ENCODE results near the gene REXO5. TPM values are rescaled to one million over a fixed set of nuclear protein-coding genes. Genes with fewer than 3 reads are reported as not detected.

REXO5 gene
- total RNA-seq, 1 donor from 2014 or later: 1.8 TPM

GRCh38 chr16:20822521-20823325 lies 16.4 kb downstream of the REXO5 start:
- Histone ChIP-seq H3K4me3 (ENCODE audit: insufficient read depth, low read depth, low read length) (no peak overlapping the region), H3K9me3 (ENCODE audit: insufficient read depth, low read depth, low read length) (no peaks in the 10 kb centered on the region), H3K4me1 (ENCODE audit: insufficient read depth, low read length) (no peaks in the 10 kb centered on the region), H3K9ac (ENCODE audit: low read length) (no peak overlapping the region), H3K36me3 (ENCODE audit: insufficient read depth, low read length) (peaks cover 19% of the 10 kb centered on the region), H3K4me2 (ENCODE audit: low read length) (no peak overlapping the region), H3K27ac (ENCODE audit: low read depth, low read length) (no peak overlapping the region), H3K27me3 (ENCODE audit: insufficient read depth, low read length) (no peaks in the 10 kb centered on the region), H3K79me2 (ENCODE audit: insufficient read depth, low read length) (no peaks in the 10 kb centered on the region), H2AFZ (ENCODE audit: low read depth, low read length) (no peak overlapping the region), H4K20me1 (ENCODE audit: insufficient read depth, low read length) (no peaks in the 10 kb centered on the region)
- Mint-ChIP-seq H3K36me3 (ENCODE audit: low read depth, unreplicated experiment) (peaks cover 2% of the 10 kb centered on the region), H3K9me3 (ENCODE audit: unreplicated experiment) (no peaks in the 10 kb centered on the region), H3K4me1 (ENCODE audit: low read depth, unreplicated experiment) (no peaks in the 10 kb centered on the region), H3K4me3 (ENCODE audit: unreplicated experiment) (no peak overlapping the region), H3K27ac (ENCODE audit: unreplicated experiment) (no peak overlapping the region), H3K27me3 (ENCODE audit: low read depth, unreplicated experiment) (no peaks in the 10 kb centered on the region)
- TF ChIP-seq CTCF (IDR thresholded peaks at IDR 0.05; ENCODE audit: insufficient read depth, low read depth, low read length): no peak
- no peak for TF ChIP-seq EZH2 (IDR thresholded peaks at IDR 0.05; ENCODE audit: insufficient read depth, low read length)
- no peak for DNase-seq (ENCODE audit: low read depth)
- FAIRE-seq: no peak

- H3K9me3 ChIP-seq (ENCODE audit: insufficient read depth, low read depth, low read length): no peaks in the 10 kb centered on the region
- Mint-ChIP-seq H3K9me3 (ENCODE audit: unreplicated experiment) (no peaks in the 10 kb centered on the region), H3K27ac (ENCODE audit: unreplicated experiment) (no peak overlapping the region), H3K36me3 (ENCODE audit: low read depth, unreplicated experiment) (no peaks in the 10 kb centered on the region), H3K4me3 (ENCODE audit: unreplicated experiment) (no peak overlapping the region), H3K27me3 (ENCODE audit: low read depth, unreplicated experiment) (no peaks in the 10 kb centered on the region), H3K4me1 (ENCODE audit: low read depth, unreplicated experiment) (no peaks in the 10 kb centered on the region)
- H3K4me3 ChIP-seq (ENCODE audit: insufficient read depth, low read depth, low read length): no peak overlapping the region
- H3K27me3 ChIP-seq (ENCODE audit: insufficient read depth, low read length): no peaks in the 10 kb centered on the region
- no peaks in the 10 kb centered on the region for H4K20me1 ChIP-seq (ENCODE audit: insufficient read depth, low read length)
- peaks cover 20% of the 10 kb centered on the region for H3K36me3 ChIP-seq (ENCODE audit: insufficient read depth, low read length)
- H3K4me2 ChIP-seq (ENCODE audit: low read length): no peak overlapping the region
- DNase-seq (ENCODE audit: low read depth) (no peak), FAIRE-seq (no peak)
- no peaks in the 10 kb centered on the region for H3K79me2 ChIP-seq (ENCODE audit: insufficient read depth, low read length)
- H3K4me1 ChIP-seq (ENCODE audit: insufficient read depth, low read length): no peaks in the 10 kb centered on the region
- no peak for TF ChIP-seq EZH2 (IDR thresholded peaks at IDR 0.05; ENCODE audit: insufficient read depth, low read length)
- TF ChIP-seq CTCF (IDR thresholded peaks at IDR 0.05; ENCODE audit: insufficient read depth, low read depth, low read length): no peak
- no peak overlapping the region for H2AFZ ChIP-seq (ENCODE audit: low read depth, low read length)
- H3K9ac ChIP-seq (ENCODE audit: low read length): no peak overlapping the region
- H3K27ac ChIP-seq (ENCODE audit: low read depth, low read length): no peak overlapping the region
Measured at GRCh38 chr16:20826039-20826566, 19.8 kb downstream of the REXO5 start.

GRCh38 chr16:20829536-20829935 lies 23.2 kb downstream of the REXO5 start:
- no peak overlapping the region for H3K9ac ChIP-seq (ENCODE audit: low read length)
- no peak for DNase-seq (ENCODE audit: low read depth)
- no peaks in the 10 kb centered on the region for H3K27me3 ChIP-seq (ENCODE audit: insufficient read depth, low read length)
- H3K36me3 Mint-ChIP-seq (ENCODE audit: low read depth, unreplicated experiment): no peaks in the 10 kb centered on the region
- no peaks in the 10 kb centered on the region for H3K79me2 ChIP-seq (ENCODE audit: insufficient read depth, low read length)
- H4K20me1 ChIP-seq (ENCODE audit: insufficient read depth, low read length): no peaks in the 10 kb centered on the region
- H2AFZ ChIP-seq (ENCODE audit: low read depth, low read length): no peak overlapping the region
- no peaks in the 10 kb centered on the region for H3K4me1 ChIP-seq (ENCODE audit: insufficient read depth, low read length)
- H3K4me3 ChIP-seq (ENCODE audit: insufficient read depth, low read depth, low read length): no peak overlapping the region
- FAIRE-seq: no peak
- H3K27me3 Mint-ChIP-seq (ENCODE audit: low read depth, unreplicated experiment): no peaks in the 10 kb centered on the region
- H3K9me3 ChIP-seq (ENCODE audit: insufficient read depth, low read depth, low read length): no peaks in the 10 kb centered on the region
- H3K36me3 ChIP-seq (ENCODE audit: insufficient read depth, low read length): peaks cover 18% of the 10 kb centered on the region
- no peak overlapping the region for H3K27ac ChIP-seq (ENCODE audit: low read depth, low read length)
- H3K4me2 ChIP-seq (ENCODE audit: low read length): no peak overlapping the region
- TF ChIP-seq CTCF (IDR thresholded peaks at IDR 0.05; ENCODE audit: insufficient read depth, low read depth, low read length): no peak
- TF ChIP-seq EZH2 (IDR thresholded peaks at IDR 0.05; ENCODE audit: insufficient read depth, low read length): no peak
- no peaks in the 10 kb centered on the region for H3K4me1 Mint-ChIP-seq (ENCODE audit: low read depth, unreplicated experiment)
- no peak overlapping the region for H3K27ac Mint-ChIP-seq (ENCODE audit: unreplicated experiment)
- H3K4me3 Mint-ChIP-seq (ENCODE audit: unreplicated experiment): no peak overlapping the region
- no peaks in the 10 kb centered on the region for H3K9me3 Mint-ChIP-seq (ENCODE audit: unreplicated experiment)
